ENCODE measurements around the gene SRSF9. TPM values are rescaled to one million over a fixed set of nuclear protein-coding genes. Genes with fewer than 3 reads are reported as not detected.

Gene SRSF9
- total RNA-seq, 4 donors from 2014 or later = 55.4 to 97.2 (median 81.2) TPM

DNA sequence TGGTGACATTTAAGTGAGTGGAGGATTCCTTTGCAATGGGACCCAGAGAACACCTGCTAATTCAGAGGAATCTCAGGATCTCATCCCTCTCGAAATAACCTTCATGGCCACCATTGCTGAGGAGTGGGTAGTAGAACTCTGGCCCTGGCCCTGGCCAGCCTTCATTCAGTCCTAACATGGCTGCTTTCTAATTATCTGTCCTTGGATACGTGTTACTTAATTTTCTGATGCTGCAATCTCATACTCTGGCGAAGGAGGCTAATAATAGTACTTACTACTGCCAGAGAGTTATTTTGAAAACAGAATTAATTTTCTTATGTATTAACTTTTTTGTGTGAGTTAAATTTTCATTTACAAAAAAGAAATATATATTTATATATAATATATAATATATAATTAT lies 43.8 kb downstream of the SRSF9 start:
- 76 to 82% methylated on average over 3 of the region's 3 CpGs for WGBS, 2 donors
- H3K4me3 ChIP-seq (ENCODE audit: low read depth, poor library complexity, severe bottlenecking) = no peak overlapping the region
- intact Hi-C loops (cut with DNase I; ENCODE audit: low total_unique reads) = no loop called here
- TF ChIP-seq, protein P1, sequence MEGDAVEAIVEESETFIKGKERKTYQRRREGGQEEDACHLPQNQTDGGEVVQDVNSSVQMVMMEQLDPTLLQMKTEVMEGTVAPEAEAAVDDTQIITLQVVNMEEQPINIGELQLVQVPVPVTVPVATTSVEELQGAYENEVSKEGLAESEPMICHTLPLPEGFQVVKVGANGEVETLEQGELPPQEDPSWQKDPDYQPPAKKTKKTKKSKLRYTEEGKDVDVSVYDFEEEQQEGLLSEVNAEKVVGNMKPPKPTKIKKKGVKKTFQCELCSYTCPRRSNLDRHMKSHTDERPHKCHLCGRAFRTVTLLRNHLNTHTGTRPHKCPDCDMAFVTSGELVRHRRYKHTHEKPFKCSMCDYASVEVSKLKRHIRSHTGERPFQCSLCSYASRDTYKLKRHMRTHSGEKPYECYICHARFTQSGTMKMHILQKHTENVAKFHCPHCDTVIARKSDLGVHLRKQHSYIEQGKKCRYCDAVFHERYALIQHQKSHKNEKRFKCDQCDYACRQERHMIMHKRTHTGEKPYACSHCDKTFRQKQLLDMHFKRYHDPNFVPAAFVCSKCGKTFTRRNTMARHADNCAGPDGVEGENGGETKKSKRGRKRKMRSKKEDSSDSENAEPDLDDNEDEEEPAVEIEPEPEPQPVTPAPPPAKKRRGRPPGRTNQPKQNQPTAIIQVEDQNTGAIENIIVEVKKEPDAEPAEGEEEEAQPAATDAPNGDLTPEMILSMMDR (IDR thresholded peaks at IDR 0.05) = no peak
- no peak for TF ChIP-seq POLR2A (IDR thresholded peaks at IDR 0.05)
- no peak for DNase-seq (ENCODE audit: low spot score in 2 of 2)

DNA sequence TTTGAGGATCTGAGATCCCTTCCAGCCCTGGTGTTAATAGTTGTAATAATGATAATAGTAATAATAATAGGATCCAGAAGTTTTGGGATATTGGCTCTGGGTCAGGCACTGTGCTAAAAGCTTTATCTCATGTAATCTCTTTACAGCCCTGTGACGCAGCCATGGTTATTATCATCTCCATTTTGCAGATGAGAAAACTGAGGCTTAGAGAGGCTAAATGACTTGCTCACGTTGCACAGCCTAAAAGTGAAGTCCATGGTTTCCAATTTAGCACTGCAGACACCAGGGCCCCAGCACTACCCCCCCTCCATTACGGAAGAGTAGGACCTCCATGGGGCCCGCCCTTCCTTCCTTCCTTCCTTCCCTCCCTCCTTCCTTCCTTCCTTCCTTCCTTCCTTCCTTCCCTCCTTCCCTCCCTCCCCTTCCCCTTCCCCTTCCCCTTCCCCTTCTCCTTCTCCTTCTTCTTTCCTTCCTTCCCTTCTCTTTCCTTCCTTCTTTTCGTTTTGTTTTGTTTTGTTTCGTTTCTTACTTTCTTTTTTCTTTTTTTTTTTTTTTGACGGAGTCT lies 46.6 kb downstream of the SRSF9 start:
- TF ChIP-seq, protein P1 (IDR thresholded peaks at IDR 0.05) = no peak
- no peak for TF ChIP-seq POLR2A (IDR thresholded peaks at IDR 0.05)
- DNase-seq (ENCODE audit: low spot score in 2 of 2) = no peak
- intact Hi-C loops (cut with DNase I; ENCODE audit: low total_unique reads) = no loop called here
- WGBS, 2 donors = 66 to 70% methylated on average over 7 of the region's 7 CpGs
- H3K4me3 ChIP-seq (ENCODE audit: low read depth, poor library complexity, severe bottlenecking) = no peak overlapping the region

DNA sequence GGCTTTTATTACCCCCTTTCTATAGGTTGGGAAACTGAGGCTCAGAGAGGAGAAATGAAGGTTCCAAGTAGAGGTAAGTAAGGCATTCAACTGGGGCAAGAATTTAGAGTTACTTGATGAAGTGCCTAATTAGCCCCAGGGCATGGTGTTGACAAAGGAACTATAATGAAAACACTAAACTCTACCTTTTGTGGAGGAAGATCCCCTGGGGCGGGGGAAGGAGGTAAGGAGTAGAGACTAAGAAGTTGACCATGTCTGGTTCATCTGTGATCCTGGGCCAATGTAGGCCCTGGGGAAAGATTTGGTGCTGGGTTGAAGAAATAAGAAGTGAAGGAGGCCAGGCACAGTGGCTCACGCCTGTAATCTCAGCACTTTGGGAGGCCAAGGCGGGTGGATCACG lies 47.8 kb downstream of the SRSF9 start:
- WGBS, 2 donors = 79 to 84% methylated on average over 4 of the region's 4 CpGs
- no peak for TF ChIP-seq POLR2A (IDR thresholded peaks at IDR 0.05)
- TF ChIP-seq, protein P1 (IDR thresholded peaks at IDR 0.05) = no peak
- H3K4me3 ChIP-seq (ENCODE audit: low read depth, poor library complexity, severe bottlenecking) = no peak overlapping the region
- intact Hi-C loops (cut with DNase I; ENCODE audit: low total_unique reads) = no loop called here
- DNase-seq (ENCODE audit: low spot score in 2 of 2) = no peak

- no peak for DNase-seq (ENCODE audit: low spot score in 2 of 2)
- WGBS, 2 donors = 61 to 62% methylated on average over 4 of the region's 4 CpGs
- H3K4me3 ChIP-seq (ENCODE audit: low read depth, poor library complexity, severe bottlenecking) = no peak overlapping the region
- intact Hi-C loops (cut with DNase I; ENCODE audit: low total_unique reads) = no loop called here
- TF ChIP-seq, protein P1 (IDR thresholded peaks at IDR 0.05) = no peak
These were observed 51.5 kb downstream of the SRSF9 start for GRCh38 chr12:120417917-120418580.

GRCh38 chr12:120416490-120417216 lies 52.9 kb downstream of the SRSF9 start:
- WGBS, 2 donors = 77 to 79% methylated on average over 7 of the region's 7 CpGs
- intact Hi-C loops (cut with DNase I; ENCODE audit: low total_unique reads) = no loop called here

More at GRCh38 chr12:120416490-120417216, 52.9 kb downstream of the SRSF9 start:
- DNase-seq (ENCODE audit: low spot score in 2 of 2) = no peak
- H3K4me3 ChIP-seq (ENCODE audit: low read depth, poor library complexity, severe bottlenecking) = no peak overlapping the region
- TF ChIP-seq, protein P1 (IDR thresholded peaks at IDR 0.05) = no peak
- TF ChIP-seq POLR2A (IDR thresholded peaks at IDR 0.05) = no peak

Data from lower leg skin (tissue), 4 donors.